ENCODE results near the gene PIEZO1.

DNA sequence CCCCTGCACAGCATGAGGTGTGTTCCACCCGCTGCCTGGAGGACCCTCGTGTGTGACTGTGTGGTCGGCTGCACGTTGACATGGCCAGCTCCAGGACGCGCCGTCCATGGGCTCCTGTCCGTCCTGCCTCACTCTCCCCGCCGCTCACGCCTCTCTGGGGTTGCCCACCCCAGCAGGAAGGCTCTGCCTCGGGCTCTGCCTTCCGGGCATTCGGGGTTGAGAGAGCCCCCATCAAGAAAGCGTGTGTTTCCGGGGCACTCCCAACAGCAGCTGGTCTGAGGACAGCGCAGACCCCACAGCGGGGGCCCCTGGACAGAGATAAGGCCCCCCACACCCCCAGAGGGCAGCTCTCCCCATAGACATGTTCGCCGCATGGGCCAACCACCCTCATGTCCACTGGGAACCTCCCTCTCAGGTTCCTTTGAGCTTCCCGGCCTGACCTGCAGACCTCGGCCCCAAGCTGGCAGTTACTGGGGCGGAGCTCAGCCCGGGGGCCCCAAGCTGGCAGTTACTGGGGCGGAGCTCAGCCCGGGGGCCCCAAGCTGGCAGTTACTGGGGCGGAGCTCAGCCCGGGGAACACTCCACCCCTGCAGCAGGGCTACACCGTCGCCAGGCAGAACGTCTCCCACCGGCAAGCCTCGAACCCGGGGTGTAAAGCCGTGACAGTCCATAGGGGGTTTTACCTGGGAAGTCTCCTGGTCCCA is 8.4 kb upstream of the PIEZO1 start:
- TF ChIP-seq CTCF (conservative IDR thresholded peaks at IDR 0.05 in 1 of 2, IDR thresholded peaks at IDR 0.05 in 1 of 2; ENCODE audit: low read depth in 1 of 2, low read length in 2 of 2) (no peak), EZH2 (IDR thresholded peaks at IDR 0.05; ENCODE audit: low read length, missing control alignments) (no peak)

All from fibroblast of lung (primary cell).